SK-N-SH treated with all-trans-retinoic acid at 6 μM for 48 hours (cell line): ENCODE results near the gene SPATA25.
"Not testable (repeated sequence)": the region's sequence is repeated elsewhere in the genome, so short reads cannot be mapped to it uniquely, and the experiment has no call there.

Source experiments
- ATAC-seq: fragments of 200-7000 bp; cut with Tn5 transposase; 3 replicates; pipeline ENCODE4 v1.9.1; 2020; ENCODE audit warnings: mild to moderate bottlenecking, moderate library complexity
- BACH2 ChIP-seq: fragments of 250-450 bp; sonication (Bioruptor Pico); IDR thresholded peaks from 2 replicates; pipeline ENCODE4 v1.9.0; 2021; ENCODE audit warnings: mild to moderate bottlenecking, borderline replicate concordance
- CSDC2 ChIP-seq: fragments of 250-450 bp; sonication (Bioruptor Pico); IDR thresholded peaks from 2 replicates; pipeline ENCODE4 v1.5.0; 2020; ENCODE audit warnings: mild to moderate bottlenecking, moderate library complexity
- CSRNP3 ChIP-seq: fragments of 250-450 bp; sonication (Bioruptor Pico); IDR thresholded peaks from 2 replicates; pipeline ENCODE4 v1.5.1; 2021; ENCODE audit warnings: mild to moderate bottlenecking, moderate library complexity
- ESRRG ChIP-seq: fragments of 250-450 bp; sonication (Bioruptor Pico); IDR thresholded peaks from 2 replicates; pipeline ENCODE4 v1.6.1; 2021; ENCODE audit warnings: mild to moderate bottlenecking
- GLIS3 ChIP-seq: fragments of 250-450 bp; sonication (Bioruptor Pico); IDR thresholded peaks from 2 replicates; pipeline ENCODE4 v1.5.0; 2020; ENCODE audit warnings: mild to moderate bottlenecking, moderate library complexity
- ISL1 ChIP-seq: fragments of 250-450 bp; sonication (Bioruptor Pico); IDR thresholded peaks from 2 replicates; pipeline ENCODE4 v2.1.2; 2022; ENCODE audit warnings: mild to moderate bottlenecking, moderate library complexity
- OSR1 ChIP-seq: fragments of 250-450 bp; sonication (Bioruptor Pico); IDR thresholded peaks from 2 replicates; pipeline ENCODE4 v1.8.0; 2022; ENCODE audit warnings: moderate library complexity, mild to moderate bottlenecking, inconsistent platforms
- PPARA ChIP-seq: fragments of 250-450 bp; sonication (Bioruptor Pico); IDR thresholded peaks from 2 replicates; pipeline ENCODE4 v1.5.0; 2020; ENCODE audit warnings: mild to moderate bottlenecking, borderline replicate concordance
- RARB ChIP-seq: fragments of 250-450 bp; sonication (Bioruptor Pico); IDR thresholded peaks from 2 replicates; pipeline ENCODE4 v1.8.0; 2021; ENCODE audit warnings: mild to moderate bottlenecking, moderate library complexity
- SNAI2 ChIP-seq: fragments of 250-450 bp; sonication (Bioruptor Pico); IDR thresholded peaks from 2 replicates; pipeline ENCODE4 v1.5.0; 2020; ENCODE audit warnings: mild to moderate bottlenecking, moderate library complexity
- TCF4 ChIP-seq: fragments of 250-450 bp; sonication (Bioruptor Pico); IDR thresholded peaks from 2 replicates; pipeline ENCODE4 v1.8.0; 2021; ENCODE audit warnings: mild to moderate bottlenecking, moderate library complexity, borderline replicate concordance
- TOX ChIP-seq: fragments of 250-450 bp; sonication (Bioruptor Pico); IDR thresholded peaks from 2 replicates; pipeline ENCODE4 v1.8.0; 2021; ENCODE audit warnings: mild to moderate bottlenecking, moderate library complexity, borderline replicate concordance
- ZC3H10 ChIP-seq: fragments of 250-450 bp; sonication (Bioruptor Pico); IDR thresholded peaks from 2 replicates; pipeline ENCODE4 v1.5.1; 2021; ENCODE audit warnings: mild to moderate bottlenecking, moderate library complexity
- ZFP3 ChIP-seq: fragments of 250-450 bp; sonication (Bioruptor Pico); IDR thresholded peaks from 2 replicates; pipeline ENCODE4 v1.5.0; 2020; ENCODE audit warnings: mild to moderate bottlenecking, moderate library complexity
- ZFP30 ChIP-seq: fragments of 450-650 bp; formaldehyde crosslinking; IDR thresholded peaks from 2 replicates; pipeline ENCODE4 v1.5.0; 2022; ENCODE audit warnings: mild to moderate bottlenecking, moderate library complexity
- ZNF565 ChIP-seq: fragments of 450-650 bp; formaldehyde crosslinking; conservative IDR thresholded peaks from 2 replicates; pipeline ENCODE4 v1.5.0; 2020; ENCODE audit warnings: low read depth, mild to moderate bottlenecking, moderate library complexity
- ZNF70 ChIP-seq: fragments of 450-650 bp; formaldehyde crosslinking; IDR thresholded peaks from 2 replicates; pipeline ENCODE4 v1.5.0; 2020; ENCODE audit warnings: mild to moderate bottlenecking, moderate library complexity
- ZNF8 ChIP-seq: fragments of 450-650 bp; formaldehyde crosslinking; IDR thresholded peaks from 2 replicates; pipeline ENCODE4 v1.5.0; 2020; ENCODE audit warnings: mild to moderate bottlenecking, moderate library complexity
- TF ChIP-seq, protein P1 (sequence below): fragments of 250-450 bp; sonication (Bioruptor Pico); IDR thresholded peaks from 2 replicates; pipeline ENCODE4 v1.8.0; 2020; ENCODE audit warnings: mild to moderate bottlenecking, moderate library complexity, borderline replicate concordance
- TF ChIP-seq, protein P2 (sequence below): fragments of 250-450 bp; sonication (Bioruptor Pico); IDR thresholded peaks from 2 replicates; pipeline ENCODE4 v1.5.0; 2020; ENCODE audit warnings: mild to moderate bottlenecking, moderate library complexity
- TF ChIP-seq, protein P3 (sequence below): fragments of 250-450 bp; sonication (Bioruptor Pico); IDR thresholded peaks from 2 replicates; pipeline ENCODE4 v1.5.1; 2020; ENCODE audit warnings: low read depth, mild to moderate bottlenecking, moderate library complexity

The SPATA25 gene

GRCh38 chr20:45878076-45878761, 9.2 kb downstream of the SPATA25 start (continued):
- TF ChIP-seq, protein P1, sequence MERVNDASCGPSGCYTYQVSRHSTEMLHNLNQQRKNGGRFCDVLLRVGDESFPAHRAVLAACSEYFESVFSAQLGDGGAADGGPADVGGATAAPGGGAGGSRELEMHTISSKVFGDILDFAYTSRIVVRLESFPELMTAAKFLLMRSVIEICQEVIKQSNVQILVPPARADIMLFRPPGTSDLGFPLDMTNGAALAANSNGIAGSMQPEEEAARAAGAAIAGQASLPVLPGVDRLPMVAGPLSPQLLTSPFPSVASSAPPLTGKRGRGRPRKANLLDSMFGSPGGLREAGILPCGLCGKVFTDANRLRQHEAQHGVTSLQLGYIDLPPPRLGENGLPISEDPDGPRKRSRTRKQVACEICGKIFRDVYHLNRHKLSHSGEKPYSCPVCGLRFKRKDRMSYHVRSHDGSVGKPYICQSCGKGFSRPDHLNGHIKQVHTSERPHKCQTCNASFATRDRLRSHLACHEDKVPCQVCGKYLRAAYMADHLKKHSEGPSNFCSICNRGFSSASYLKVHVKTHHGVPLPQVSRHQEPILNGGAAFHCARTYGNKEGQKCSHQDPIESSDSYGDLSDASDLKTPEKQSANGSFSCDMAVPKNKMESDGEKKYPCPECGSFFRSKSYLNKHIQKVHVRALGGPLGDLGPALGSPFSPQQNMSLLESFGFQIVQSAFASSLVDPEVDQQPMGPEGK (CRISPR knock-in tag) = no peak
- no peak for TF ChIP-seq TOX

DNA sequence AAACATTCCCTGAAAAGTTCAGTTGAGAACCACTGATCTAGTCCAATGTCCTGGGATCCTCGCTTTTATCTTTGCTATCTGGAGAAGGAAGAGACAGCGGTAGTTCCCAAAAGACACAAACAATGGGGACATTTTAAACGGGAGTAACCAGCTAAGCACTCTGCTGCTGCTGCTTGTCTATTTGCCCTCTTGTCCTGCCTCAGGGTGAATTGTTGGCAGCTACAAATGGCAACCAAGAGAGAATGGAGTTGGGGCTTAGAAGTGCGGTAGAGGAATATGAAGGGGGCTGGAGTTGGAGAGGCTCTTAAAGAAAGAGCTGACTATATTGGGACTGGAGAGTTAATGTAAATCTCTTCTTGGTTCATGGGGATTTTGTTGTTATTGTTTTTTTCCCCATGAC, 12.8 kb downstream of the SPATA25 start:
- TF ChIP-seq PPARA (CRISPR knock-in tag) (no peak), OSR1 (CRISPR knock-in tag) (no peak), CSRNP3 (CRISPR knock-in tag) (no peak), ZNF565 (CRISPR knock-in tag) (no peak), RARB (CRISPR knock-in tag) (no peak), GLIS3 (CRISPR knock-in tag) (no peak), BACH2 (no peak), ISL1 (CRISPR knock-in tag) (no peak), TOX (no peak), ESRRG (CRISPR knock-in tag) (no peak), SNAI2 (CRISPR knock-in tag) (no peak), ZNF8 (no peak), ZFP30 (CRISPR knock-in tag) (no peak), ZC3H10 (CRISPR knock-in tag) (no peak), ZNF70 (CRISPR knock-in tag) (no peak)
- TF ChIP-seq, protein P2, sequence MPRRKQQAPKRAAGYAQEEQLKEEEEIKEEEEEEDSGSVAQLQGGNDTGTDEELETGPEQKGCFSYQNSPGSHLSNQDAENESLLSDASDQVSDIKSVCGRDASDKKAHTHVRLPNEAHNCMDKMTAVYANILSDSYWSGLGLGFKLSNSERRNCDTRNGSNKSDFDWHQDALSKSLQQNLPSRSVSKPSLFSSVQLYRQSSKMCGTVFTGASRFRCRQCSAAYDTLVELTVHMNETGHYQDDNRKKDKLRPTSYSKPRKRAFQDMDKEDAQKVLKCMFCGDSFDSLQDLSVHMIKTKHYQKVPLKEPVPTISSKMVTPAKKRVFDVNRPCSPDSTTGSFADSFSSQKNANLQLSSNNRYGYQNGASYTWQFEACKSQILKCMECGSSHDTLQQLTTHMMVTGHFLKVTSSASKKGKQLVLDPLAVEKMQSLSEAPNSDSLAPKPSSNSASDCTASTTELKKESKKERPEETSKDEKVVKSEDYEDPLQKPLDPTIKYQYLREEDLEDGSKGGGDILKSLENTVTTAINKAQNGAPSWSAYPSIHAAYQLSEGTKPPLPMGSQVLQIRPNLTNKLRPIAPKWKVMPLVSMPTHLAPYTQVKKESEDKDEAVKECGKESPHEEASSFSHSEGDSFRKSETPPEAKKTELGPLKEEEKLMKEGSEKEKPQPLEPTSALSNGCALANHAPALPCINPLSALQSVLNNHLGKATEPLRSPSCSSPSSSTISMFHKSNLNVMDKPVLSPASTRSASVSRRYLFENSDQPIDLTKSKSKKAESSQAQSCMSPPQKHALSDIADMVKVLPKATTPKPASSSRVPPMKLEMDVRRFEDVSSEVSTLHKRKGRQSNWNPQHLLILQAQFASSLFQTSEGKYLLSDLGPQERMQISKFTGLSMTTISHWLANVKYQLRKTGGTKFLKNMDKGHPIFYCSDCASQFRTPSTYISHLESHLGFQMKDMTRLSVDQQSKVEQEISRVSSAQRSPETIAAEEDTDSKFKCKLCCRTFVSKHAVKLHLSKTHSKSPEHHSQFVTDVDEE (CRISPR knock-in tag) = no peak
- TF ChIP-seq, protein P3, sequence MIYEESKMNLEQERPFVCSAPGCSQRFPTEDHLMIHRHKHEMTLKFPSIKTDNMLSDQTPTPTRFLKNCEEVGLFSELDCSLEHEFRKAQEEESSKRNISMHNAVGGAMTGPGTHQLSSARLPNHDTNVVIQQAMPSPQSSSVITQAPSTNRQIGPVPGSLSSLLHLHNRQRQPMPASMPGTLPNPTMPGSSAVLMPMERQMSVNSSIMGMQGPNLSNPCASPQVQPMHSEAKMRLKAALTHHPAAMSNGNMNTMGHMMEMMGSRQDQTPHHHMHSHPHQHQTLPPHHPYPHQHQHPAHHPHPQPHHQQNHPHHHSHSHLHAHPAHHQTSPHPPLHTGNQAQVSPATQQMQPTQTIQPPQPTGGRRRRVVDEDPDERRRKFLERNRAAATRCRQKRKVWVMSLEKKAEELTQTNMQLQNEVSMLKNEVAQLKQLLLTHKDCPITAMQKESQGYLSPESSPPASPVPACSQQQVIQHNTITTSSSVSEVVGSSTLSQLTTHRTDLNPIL (CRISPR knock-in tag) = no peak
- ATAC-seq = no peak

- ATAC-seq = not testable (repeated sequence)
These were observed 13.3 kb downstream of the SPATA25 start for GRCh38 chr20:45874104-45874481.

- ATAC-seq = no peak
- TF ChIP-seq ZNF70 (CRISPR knock-in tag) (no peak), CSDC2 (CRISPR knock-in tag) (no peak), GLIS3 (CRISPR knock-in tag) (no peak), ZFP3 (CRISPR knock-in tag) (no peak), ISL1 (CRISPR knock-in tag) (no peak), CSRNP3 (CRISPR knock-in tag) (no peak), SNAI2 (CRISPR knock-in tag) (no peak), TCF4 (no peak)
- TF ChIP-seq, protein P3 (CRISPR knock-in tag) = no peak
- TF ChIP-seq, protein P2 (CRISPR knock-in tag) = no peak
These were observed 13.9 kb downstream of the SPATA25 start for GRCh38 chr20:45873409-45874103.
